Ascending aorta (tissue), 2 donors: Measurements from ENCODE around the gene FAIM2. TPM values are rescaled to one million over a fixed set of nuclear protein-coding genes. Genes with fewer than 3 reads are reported as not detected.

ENCODE experiments used
- DNase-seq, 2 donors: peaks; one replicate each; pipeline ENCODE4 v3.0.0-alpha.2; 2019; ENCODE audit warnings: low spot score in 2 of 2
- H3K27ac ChIP-seq, 2 donors: fragments of 200-600 bp; sonication (generic); one replicate each; pipeline ENCODE4 v1.5.1; 2016 to 2017; ENCODE audit warnings: mild to moderate bottlenecking in 1 of 2
- H3K27me3 ChIP-seq: fragments of 200-600 bp; sonication (generic); one replicate; pipeline ENCODE4 v1.5.1; 2017
- H3K36me3 ChIP-seq, 2 donors: fragments of 200-600 bp; sonication (generic); one replicate each; pipeline ENCODE4 v1.5.1; 2016
- H3K4me1 ChIP-seq, 2 donors: fragments of 200-600 bp; sonication (generic); one replicate each; pipeline ENCODE4 v1.5.1; 2016 to 2017; ENCODE audit warnings: mild to moderate bottlenecking in 1 of 2
- H3K4me3 ChIP-seq, 2 donors: fragments of 200-600 bp; sonication (generic); one replicate each; pipeline ENCODE4 v1.5.1; 2016 to 2017; ENCODE audit warnings: mild to moderate bottlenecking in 1 of 2
- H3K9me3 ChIP-seq, 2 donors: fragments of 200-600 bp; sonication (generic); one replicate each; pipeline ENCODE4 v1.5.1; 2016
- CTCF ChIP-seq, 3 experiments: fragments of 200-600 bp in 2 of 3; fragments of 450-650 bp in 1 of 3; sonication (generic) in 2 of 3; IDR thresholded peaks; one replicate each; pipeline ENCODE4 v1.5.1; 2016 to 2019; ENCODE audit warnings: antibody characterized with exemption in 3 of 3, mild to moderate bottlenecking in 1 of 3, moderate library complexity in 1 of 3
- intact Hi-C: fragments of 100-400 bp; cut with DNase I; formaldehyde crosslinking; loops from one replicate; pipeline ENCODE4 v1.15.1; 2023
- total RNA-seq: library from RNA; depleted of rRNA; stranded (reverse); fragments of >200 nt; gene quantifications from one replicate; pipeline ENCODE4 v1.1.0, GENCODE V29; 2016

The FAIM2 gene
- total RNA-seq, 1 donor from 2014 or later, result 0.75 TPM

- H3K4me1 ChIP-seq, result peaks cover 0 to 18% of the 10 kb centered on the region in 2 donors
- intact Hi-C loops, result loop anchor here (1.0 to 10.0 kb wide), 2 partner anchors 14 to 198 kb away; partner anchors contain the start of gene NCKAP5L
- no peaks in the 10 kb centered on the region for H3K27me3 ChIP-seq
- TF ChIP-seq CTCF (IDR thresholded peaks at IDR 0.05), result no peak
- H3K4me3 ChIP-seq, result peak within 1 kb of the TSS; percentile 77 to 79
- no peaks in the 10 kb centered on the region for H3K36me3 ChIP-seq
- no peaks in the 10 kb centered on the region for H3K9me3 ChIP-seq
- DNase-seq, result peak; percentile 65 to 96
- peak within 1 kb of the TSS; percentile 92 to 93 for H3K27ac ChIP-seq
Measured at GRCh38 chr12:49842519-49843352, 61.0 kb downstream of the FAIM2 start, which contains the start of gene BCDIN3D. Gene BCDIN3D (minus strand): TSS chr12:49843106. CDS start chr12:49843087, 19 bp downstream.

GRCh38 chr12:49838973-49839633 lies 64.6 kb downstream of the FAIM2 start:
- Histone ChIP-seq H3K4me1 (peaks cover 0 to 18% of the 10 kb centered on the region in 2 donors), H3K27me3 (no peaks in the 10 kb centered on the region), H3K27ac (no peak overlapping the region), H3K36me3 (no peaks in the 10 kb centered on the region), H3K9me3 (no peaks in the 10 kb centered on the region), H3K4me3 (no peak overlapping the region)
- TF ChIP-seq CTCF (IDR thresholded peaks at IDR 0.05), result peak; percentile 45 to 64 (median 56)
- DNase-seq, result no peak
- intact Hi-C loops, result loop anchor here (2.0 kb wide), 1 partner anchor 62 kb away; no protein-coding TSS in a partner anchor

GRCh38 chr12:49832836-49833421 lies 70.8 kb downstream of the FAIM2 start:
- intact Hi-C loops, result no loop called here
- Histone ChIP-seq H3K27ac (no peak overlapping the region), H3K9me3 (no peaks in the 10 kb centered on the region), H3K4me3 (no peak overlapping the region), H3K4me1 (peaks cover 0 to 6% of the 10 kb centered on the region in 2 donors), H3K36me3 (no peaks in the 10 kb centered on the region), H3K27me3 (no peaks in the 10 kb centered on the region)
- no peak for DNase-seq
- no peak for TF ChIP-seq CTCF (IDR thresholded peaks at IDR 0.05)

GRCh38 chr12:49831717-49832116 lies 72.0 kb downstream of the FAIM2 start:
- TF ChIP-seq CTCF (IDR thresholded peaks at IDR 0.05), result no peak
- Histone ChIP-seq H3K36me3 (no peaks in the 10 kb centered on the region), H3K4me3 (no peak overlapping the region), H3K9me3 (no peaks in the 10 kb centered on the region), H3K27me3 (no peaks in the 10 kb centered on the region), H3K4me1 (peaks cover 2 to 10% of the 10 kb centered on the region in 2 donors), H3K27ac (no peak overlapping the region)
- intact Hi-C loops, result no loop called here
- no peak for DNase-seq
